Brain pericyte (primary cell): ENCODE measurements around the gene EIF3B.
"Not testable (repeated sequence)": the region's sequence is repeated elsewhere in the genome, so short reads cannot be mapped to it uniquely, and the experiment has no call there.

ENCODE experiments used
- DNase-seq: peaks from one replicate; pipeline ENCODE4 v3.0.0-alpha.2; 2012; ENCODE audit warnings: low read depth, low spot score

EIF3B gene

DNA sequence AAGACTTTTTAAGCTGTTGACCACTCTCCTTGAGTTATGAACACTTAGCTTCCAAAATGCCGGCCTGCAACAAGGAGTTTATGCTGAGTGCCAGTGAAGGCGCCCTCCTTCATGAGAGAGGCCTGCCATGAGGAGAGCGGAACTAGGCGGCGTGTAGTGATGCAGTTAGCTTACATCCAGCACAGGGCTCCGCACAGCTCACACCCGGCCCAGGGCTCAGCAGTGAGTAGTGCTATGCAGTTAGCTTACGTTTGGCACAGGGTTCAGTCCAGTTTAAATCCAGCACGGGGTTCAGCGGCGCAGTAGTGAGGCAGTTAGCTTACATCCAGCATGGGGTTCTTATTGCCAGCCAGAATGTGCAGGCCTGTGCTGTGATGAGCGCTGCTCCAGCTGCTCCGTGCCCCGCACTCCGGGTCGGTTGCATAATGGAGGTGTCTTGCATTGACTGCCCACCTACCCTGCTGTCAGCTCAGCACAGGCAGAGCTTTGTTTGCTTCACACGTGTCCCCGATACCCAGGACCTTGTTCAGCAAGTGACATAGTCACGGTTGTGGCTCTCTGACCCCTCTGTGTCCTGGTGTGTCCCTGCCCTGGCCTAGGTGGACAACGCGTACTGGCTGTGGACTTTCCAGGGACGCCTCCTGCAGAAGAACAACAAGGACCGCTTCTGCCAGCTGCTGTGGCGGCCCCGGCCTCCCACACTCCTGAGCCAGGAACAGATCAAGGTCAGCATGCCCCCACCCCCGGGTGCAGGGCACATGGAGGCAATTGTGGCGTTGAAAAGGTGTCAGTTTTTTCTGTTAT lies 21.9 kb downstream of the EIF3B start:
- DNase-seq, result no peak

DNA sequence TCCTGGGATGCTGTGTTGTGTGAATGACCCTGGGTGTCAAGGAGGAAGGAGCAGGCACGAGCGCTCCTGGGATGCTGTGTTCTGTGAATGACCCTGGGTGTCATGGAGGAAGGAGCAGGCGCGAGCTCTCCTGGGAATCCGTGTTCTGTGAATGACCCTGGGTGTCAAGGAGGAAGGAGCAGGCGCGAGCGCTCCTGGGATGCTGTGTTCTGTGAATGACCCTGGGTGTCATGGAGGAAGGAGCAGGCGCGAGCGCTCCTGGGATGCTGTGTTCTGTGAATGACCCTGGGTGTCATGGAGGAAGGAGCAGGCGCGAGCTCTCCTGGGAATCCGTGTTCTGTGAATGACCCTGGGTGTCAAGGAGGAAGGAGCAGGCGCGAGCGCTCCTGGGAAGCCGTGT lies 22.9 kb downstream of the EIF3B start:
- not testable (repeated sequence) for DNase-seq

DNA sequence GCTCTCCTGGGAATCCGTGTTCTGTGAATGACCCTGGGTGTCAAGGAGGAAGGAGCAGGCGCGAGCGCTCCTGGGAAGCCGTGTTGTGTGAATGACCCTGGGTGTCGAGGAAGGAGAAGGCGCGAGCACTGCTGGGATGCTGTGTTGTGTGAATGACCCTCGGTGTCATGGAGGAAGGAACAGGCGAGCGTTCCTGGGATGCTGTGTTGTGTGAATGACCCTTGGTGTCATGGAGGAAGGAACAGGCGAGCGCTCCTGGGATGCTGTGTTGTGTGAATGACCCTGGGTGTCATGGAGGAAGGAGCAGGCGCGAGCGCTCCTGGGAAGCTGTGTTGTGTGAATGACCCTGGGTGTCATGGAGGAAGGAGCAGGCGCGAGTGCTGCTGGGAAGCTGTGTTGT lies 23.5 kb downstream of the EIF3B start:
- DNase-seq, result not testable (repeated sequence)

DNA sequence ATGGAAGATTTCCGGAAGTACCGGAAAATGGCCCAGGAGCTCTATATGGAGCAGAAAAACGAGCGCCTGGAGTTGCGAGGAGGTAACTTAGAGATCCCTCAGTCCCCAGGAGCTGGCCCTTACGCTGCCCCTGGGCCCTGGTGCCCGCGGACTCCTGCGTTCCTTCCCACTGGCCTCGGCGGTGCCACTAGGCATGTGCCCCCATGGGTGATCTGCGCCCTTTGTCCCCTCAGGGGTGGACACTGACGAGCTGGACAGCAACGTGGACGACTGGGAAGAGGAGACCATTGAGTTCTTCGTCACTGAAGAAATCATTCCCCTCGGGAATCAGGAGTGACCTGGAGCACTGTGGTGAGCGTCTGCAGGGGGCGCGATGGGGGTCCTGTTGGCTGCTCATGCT lies 24.5 kb downstream of the EIF3B start:
- no peak for DNase-seq

DNA sequence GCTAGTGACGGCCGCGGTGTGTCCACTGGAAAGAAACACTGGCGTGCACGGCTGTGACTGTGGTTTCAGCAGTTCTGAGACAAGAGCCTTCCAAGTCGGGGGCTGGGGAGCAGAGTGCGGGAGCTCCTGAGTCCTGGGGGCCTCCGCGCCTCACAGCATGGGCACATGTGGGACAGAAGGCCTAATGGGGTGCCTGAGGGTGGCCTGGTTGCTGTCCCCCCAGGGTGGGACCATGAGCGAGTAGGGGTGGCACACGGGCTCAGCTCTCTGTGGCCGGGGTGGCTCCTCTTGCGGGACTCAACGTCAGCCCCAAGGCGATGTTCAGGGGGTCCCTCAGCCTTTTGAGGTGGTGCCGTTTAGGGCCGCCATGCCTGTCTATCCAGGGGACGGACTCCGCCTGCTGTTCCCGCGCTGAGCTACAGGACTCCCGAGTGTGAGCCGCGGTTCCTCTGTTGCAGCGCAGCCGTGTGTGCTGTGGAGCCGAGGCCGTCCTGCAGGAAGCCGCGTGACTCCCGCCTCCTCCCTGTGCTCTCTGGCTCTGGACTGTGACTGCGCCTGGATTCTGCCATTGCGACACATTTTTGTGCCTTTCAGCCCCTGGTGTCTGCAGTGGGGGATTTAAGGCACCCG lies 25.3 kb downstream of the EIF3B start:
- DNase-seq, result no peak

DNA sequence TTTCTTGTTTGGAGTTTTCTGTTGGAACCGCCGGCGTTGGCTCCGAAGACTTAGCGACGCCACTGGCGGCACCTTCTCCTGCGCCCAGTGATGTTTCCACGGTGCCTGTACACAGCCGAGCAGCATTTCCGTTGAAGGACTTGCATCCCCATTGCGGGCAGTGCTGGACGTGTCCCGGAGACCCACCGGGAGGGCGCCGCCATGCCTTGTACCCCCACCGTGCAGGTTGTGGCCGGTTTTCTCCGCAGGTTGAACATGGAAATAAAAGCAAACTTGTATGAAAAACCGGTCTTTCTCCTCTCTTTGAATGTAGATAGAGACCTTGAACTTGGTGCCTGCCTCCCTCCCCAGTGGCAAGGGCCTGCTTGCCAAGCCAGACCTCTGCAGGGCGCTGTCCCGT lies 25.8 kb downstream of the EIF3B start:
- no peak for DNase-seq

DNA sequence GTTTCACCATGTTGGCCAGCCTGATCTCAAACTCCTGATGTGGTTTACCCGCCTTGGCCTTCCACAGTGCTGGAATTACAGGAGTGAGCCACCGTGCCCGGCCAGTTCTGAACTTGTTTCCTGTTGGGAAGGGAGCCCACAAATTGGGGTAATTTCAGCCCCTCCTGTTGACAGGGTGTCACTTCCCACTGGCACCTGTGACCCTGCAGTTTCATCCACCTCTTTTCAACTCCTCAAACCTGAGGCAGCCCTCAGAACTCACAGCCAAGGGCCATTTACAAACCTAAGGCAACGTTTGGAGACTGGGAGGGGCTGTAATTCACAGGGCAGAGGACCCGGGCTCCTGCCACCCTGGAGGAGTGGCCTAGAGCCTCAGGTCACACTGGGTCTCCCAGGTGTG lies 26.6 kb downstream of the EIF3B start:
- DNase-seq, result no peak

DNA sequence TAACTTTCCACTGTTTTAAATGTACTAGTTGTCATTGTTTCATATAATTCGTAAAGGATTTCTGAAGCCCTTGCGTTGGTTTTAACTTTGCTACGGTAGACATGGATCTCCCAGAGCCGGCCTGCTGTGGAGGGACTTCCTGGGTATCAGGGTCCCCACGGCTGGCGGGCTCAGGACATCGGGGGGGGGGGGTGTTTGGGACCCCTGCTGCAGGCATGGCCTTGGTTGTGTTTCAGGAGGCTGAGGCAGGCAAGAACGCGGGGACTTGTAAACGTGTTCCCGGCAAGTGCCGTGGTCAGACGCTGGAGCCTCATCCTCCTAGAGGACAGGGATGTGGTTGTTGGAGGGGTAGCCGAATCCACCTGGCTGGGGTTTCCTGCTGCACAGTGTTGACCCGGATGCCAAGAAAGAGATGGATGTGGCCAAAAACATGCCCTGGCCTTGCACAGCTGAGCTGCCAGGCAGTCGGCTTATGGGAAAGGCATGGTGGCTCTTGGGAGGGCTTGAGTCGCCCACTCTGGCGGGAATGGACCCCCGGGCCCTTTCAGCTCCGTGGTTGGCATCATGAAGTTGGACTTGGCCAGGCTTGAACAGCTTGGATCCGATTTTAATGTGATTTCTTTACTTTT lies 27.4 kb downstream of the EIF3B start:
- no peak for DNase-seq

DNA sequence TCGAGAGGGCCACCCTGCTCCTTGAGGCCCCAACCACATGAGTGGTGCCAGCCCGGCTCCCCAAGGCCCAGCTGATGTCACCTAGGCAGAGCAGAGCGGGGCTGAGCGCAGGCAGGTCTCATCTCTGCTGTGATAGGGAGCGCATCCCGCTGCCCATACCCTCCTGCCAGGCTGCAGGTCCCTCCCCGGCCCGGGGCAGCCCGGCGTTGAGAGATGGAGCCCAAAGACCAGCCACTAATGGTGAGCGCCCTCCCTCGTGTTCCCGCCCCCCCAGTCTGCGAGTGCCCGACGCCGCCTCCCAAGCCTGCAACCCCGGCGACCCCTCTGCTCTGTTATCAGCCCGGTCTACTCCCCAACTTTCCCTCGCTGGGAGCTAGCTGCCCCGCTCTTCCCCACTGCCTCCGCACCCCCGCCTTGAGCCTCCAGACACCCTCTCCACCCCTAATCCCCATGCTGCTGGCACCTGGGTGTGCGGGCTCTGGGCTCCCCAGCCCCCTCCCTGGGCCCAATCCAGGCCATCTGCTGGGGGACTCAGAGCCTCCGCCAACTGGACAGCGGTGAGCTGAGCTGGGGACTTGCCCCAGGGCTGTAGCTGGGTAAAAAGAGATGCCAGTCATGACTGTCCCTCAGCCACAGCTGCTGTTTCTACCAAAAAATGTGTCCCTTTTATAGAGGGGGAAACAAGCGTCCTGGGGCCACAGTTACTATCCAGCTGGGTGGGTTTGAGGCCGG lies 29.1 kb downstream of the EIF3B start:
- DNase-seq, result no peak

DNA sequence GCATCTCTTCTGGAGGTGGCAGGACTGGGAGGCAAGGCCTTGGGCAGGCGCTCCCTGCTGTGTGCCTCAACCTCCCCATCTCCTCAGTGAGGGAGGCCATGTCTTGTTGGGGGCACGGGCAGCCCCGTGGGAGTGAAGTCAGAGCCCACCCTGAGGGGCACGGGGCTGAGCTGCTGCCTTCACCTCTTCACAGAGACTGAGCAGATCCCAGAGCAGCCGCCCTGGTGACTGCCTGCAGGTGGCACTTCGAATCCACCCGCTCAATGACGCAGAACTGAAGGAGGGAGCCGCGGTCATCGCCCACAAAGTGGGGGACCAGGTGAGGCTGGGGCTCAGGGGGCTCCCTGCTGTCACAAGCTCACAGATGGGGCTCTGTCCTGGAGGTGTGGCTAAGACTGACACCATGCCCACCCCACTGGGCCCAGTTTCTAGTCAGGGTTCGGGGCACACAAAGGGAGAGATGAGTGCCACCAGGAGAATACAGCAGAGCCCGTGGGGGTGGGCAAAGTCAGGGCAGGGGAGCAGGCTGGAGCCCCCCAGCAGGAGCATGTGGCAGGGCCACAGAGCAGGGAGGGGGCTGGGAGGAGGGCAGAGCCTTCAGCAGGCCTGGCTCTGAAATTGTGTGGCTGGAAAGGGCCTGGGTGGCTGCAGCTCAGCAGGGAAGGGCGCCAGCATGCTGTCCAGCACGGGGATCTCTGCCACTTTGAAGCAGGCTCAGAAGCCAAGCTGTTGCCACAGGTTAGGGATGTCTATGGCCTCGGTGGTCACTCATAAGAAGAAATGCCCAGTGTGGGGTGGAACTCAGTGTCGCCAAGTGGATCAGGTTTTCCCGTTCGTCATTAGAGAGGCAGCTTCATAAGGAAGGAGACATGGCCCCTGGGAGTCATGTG lies 30.0 kb downstream of the EIF3B start:
- no peak for DNase-seq

DNA sequence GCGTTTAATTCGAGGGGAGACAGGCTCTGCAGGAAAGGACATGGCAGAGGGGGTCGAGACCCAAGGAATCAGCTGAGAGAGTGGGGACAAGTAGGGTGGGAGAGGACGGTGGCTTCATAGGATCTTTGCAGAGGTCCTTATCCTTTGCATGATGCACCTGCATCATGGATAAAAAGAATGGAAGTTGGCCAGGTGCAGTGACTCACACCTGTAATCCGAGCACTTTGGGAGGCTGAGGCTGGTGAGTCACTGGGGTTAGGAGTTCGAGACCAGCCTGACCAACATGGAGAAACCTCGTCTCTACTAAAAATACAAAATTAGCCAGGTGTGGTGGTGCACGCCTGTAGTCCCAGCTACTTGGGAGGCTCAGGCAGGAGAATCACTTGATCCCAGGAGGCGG lies 31.5 kb downstream of the EIF3B start:
- not testable (repeated sequence) for DNase-seq

DNA sequence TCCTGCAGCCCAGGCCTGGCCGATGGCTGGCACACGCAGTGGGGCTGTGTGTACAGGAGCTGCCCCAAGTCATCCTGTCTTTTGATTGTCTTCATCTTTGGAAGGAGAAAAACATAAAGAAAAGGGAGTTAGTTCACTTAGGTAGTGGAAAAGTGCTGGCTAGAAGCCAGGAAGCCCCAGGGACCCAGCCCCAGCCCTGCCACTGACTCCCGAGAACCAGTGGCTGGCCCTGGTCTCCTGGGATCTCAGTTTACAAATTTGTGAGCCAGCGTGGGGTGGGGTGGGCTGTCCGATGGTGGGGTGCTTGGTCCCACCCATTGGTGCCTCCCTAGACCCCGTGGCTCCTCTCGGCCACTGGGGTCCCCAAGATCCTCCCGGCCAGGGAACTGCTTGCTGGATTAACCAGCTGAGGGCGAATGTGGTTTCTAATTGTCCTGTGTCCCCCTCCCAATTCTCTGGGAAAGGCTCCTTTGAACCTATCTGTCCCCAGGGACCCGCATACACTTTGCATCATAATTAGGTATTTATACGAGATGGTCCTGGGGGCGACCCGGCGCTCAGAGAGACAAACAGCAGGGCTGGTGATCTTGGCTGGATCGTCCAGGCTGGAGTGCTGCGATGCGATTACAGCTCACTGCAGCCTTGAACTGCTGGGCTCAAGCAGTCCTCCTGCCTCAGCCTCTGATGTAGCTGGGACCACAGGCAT lies 32.5 kb downstream of the EIF3B start:
- DNase-seq, result no peak

DNA sequence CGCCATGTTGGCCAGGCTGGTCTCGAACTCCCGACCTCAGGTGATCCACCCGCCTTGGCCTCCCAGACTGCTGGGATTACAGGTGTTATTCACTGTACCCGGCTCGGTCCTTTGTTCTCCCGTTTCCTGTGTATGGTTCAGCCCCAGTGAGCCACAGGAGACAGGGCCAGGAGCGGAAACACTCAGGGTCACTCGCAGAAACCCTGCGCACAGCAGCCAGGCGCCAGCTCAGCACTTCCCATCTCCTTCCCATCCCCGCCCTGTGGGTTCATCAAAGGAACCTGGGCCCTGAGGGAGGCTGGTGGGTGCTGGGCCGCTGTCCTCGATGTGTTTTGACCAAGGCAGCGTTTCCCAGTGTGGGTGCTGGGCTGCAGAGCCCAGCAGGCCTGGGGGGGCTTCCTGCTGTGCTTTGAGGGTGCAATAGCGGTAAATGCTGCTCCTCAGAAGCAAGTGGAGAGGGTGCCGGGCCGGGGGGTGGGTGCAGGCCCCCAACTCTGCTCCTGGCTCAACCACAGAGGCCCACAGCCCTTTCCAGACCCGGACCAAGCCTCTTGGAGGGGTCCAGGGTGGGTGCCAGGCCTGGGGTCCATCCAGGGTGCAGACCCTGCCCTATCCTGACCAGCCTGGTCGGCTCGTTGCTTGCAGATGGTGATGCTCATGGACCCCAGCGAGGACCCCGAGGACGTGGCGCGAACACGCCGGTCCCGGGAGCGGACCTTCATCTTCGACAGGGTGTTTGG lies 33.4 kb downstream of the EIF3B start:
- no peak for DNase-seq

DNA sequence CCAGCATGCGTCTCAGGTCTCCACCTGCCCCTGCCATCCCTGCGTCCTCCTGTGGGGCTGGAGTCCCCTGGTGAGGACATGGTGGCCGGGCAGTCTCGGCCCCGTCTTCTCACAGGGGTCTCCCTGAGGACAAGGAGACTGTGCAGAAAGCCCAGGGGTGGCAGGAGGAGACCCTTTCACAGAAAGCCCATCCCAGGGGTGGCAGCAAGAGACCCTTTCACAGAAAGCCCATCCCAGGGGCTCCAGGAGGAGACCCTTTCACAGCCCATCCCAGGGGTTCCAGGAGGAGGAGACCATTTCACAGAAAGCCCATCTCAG lies 34.0 kb downstream of the EIF3B start:
- DNase-seq, result no peak

DNA sequence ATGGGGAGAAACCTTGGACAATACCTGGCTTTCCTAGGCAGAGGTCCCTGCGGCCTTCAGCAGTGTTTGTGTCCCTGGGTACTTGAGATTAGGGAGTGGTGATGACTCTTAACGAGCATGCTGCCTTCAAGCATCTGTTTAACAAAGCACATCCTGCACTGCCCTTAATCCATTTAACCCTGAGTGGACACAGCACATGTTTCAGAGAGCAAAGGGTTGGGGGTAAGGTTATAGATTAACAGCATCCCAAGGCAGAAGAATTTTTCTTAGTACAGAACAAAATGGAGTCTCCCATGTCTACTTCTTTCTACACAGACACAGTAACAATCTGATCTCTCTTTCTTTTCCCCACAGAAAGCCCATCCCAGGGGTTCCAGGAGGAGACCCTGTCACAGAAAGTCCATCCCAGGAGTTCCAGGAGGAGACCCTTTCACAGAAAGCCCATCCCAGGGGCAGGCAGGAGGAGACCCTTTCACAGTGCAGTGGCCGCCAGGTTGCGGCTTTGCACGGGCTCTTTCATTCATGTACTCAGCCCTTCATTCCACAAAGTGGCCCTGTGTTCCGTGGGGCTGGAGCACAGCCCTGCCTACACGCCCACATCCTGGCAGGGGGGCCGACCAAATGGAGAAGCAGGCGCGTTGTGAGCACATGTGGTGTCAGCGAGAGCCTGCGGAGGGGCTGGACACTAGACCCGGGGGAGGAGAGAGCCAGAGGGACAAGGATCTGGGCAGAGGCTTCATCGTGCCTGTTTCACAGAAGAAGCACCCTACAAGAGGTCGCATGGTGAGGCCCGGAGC lies 35.6 kb downstream of the EIF3B start:
- not testable (repeated sequence) for DNase-seq

DNA sequence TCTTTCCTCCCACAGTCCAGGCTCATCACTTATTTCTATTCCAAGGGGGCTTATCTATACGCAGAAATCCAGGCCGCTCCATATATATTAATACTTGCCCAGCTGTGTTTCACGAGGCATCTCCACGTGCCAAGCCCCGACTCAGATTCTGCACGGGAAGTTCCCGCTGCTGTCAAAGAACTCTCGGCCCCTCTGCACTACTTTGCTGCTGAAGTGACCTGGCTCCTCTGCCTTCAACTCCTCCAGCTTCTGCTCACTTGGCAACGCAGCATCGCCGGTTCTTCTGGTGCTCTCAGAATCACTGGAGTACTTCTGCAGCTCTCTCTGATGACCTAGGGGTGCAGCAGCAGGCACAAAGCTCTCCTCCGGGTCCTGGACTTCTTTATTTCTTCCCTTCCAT lies 39.1 kb downstream of the EIF3B start:
- no peak for DNase-seq

DNA sequence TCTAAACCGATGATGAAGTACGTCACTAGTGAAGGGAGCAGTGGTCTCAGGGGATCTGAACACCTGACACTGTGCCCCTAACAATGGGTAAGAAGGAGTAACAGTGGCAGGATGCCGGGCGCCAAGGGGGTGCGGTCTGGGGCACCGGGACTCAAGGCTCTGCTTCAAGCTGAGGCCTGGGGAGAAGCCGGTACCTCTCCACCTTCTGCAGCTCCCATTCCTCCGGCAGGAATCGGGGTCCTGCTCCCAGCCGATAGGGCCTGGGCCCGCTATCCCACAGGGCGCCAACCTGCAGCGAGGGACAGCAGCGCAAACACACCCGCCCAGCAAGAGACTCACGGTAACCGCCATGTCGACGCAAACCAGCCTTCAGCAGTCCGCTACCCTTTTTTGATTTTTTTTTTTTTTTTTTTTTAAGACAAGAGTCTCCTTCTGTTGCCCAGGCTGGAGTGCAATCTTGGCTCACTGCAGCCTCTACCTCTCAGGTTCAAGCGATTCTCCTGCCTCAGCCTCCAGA lies 40.0 kb downstream of the EIF3B start:
- no peak for DNase-seq

DNA sequence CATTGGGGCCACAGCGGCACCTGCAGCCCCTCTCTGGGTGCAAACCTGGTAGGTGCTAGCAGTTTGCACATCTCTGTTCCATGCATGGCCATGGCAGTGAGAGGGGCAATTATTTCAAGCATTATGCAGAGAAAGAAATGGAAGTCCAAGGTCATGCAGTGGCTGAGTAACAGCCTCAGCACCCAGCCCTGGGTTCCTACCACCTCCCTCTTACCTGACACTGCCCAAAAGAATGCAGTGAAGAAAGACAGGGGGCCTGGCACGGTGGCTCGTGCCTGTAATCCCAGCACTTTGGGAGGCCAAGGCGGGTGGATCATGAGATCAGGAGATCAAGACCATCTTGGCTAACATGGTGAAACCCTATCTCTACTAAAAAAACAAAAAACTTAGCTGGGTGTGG lies 43.9 kb downstream of the EIF3B start:
- DNase-seq, result no peak
